GM19035 (cell line): ENCODE results near the gene VGLL3.
"Not testable (repeated sequence)": the region's sequence is repeated elsewhere in the genome, so short reads cannot be mapped to it uniquely, and the experiment has no call there.

Experiments
- ATAC-seq: cut with Tn5 transposase; IDR thresholded peaks from one replicate; pipeline ENCODE4 v1.9.1; 2021; ENCODE audit not compliant: unreplicated experiment

Gene VGLL3

DNA sequence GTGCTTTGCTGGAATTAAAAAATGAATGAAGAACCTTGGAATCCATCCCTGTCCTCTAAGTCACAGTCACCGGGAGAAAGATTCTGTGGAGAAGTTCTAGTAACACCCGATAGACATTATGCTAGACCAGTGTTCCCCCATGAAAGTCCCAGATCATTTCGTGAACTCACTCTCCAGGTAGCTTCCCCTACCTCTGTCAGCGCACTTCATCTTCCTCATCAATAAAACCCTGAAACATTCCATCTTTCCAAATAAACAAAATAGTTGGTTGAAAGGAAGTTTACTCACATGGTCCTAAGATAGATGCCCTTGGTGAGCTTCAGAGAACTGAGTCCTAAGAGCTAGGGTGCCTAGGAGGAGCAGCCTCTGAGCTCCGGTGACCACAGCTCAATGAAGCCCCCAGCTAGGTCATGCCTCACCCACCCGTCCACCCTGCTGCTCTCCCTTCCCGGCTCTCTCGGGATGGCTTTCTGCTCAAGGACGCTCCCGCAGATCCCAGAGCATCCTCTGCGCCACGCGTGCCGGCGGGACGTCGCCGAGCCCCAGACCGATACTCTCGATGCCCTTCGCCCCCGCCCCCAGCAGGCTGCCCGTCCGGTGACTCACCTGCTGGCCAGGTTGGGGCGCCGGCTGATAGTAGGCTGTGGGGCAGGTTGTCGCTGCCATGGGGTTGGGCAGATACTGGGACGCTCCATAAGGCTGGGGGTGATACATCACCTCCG, 776 bp downstream of the VGLL3 start:
- peak; percentile 21 for ATAC-seq

DNA sequence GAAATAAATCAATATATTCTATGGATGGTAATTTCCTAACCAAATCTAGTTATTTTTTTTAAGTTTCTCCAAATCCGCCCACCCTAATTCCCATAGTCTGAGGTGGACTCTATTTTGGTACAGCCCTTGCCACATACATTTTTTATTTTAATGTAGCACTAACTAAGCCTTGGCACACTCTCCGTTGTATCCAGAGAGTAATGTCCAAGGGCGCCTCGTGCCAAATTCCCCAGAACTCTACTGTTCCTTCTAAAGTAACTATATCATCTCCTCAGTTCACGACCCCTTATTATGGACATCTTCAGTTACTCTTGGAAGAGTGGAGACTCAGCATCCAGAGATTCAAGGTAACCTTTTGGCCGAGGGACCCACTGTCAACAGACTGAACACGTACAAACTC, 1.3 kb downstream of the VGLL3 start:
- ATAC-seq = no peak

DNA sequence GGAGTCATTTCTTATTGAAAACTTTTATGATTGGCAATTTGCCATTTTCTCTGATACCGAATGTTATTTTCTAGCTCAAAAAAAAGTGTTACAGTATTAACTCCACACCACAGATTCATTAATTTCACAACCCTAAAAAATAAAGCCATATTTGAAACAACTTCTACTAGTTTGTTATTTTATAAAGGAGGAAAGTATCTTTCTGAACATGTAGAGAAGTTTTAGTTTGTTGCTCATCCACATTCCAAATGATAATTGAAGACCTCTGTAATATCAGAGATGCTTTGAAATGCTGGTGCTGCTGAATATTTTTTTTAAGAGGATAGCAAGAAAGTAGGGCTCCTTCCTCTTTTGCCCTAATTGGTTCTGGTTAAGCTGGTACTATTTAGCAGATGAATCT, 1.9 kb downstream of the VGLL3 start:
- no peak for ATAC-seq

DNA sequence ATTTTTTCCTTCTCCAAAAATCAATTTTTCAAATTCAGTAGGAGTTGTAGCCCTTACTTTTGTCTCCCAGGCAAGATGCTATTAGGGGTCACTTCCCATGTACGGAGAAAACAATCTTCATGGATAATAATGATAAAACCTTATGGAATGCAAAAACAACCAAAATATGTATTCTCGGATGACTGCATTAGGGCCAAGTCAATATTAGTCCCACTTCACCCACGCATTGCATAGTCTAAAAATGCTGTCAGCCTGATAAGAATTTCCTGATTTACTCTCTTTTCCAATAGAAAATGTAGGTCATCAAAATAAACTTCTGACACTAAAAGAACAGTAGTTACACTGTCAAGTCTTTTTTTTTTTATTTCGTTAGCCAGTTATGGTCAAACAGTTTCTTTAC, 2.7 kb downstream of the VGLL3 start:
- no peak for ATAC-seq

DNA sequence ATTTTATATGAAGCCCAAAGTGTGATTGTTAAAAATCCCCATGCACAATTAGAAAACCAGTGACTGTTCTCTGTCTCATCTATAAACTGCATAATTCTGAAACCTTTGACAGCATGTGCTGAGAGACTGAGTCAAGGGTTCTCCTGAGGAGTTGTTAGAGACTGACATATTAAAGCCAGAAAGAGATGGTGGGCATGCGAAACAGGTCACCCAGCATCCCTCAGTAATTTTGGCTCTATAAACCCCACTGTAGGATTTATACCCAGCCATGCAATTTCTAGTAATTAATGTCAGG, 3.6 kb downstream of the VGLL3 start:
- ATAC-seq = no peak

DNA sequence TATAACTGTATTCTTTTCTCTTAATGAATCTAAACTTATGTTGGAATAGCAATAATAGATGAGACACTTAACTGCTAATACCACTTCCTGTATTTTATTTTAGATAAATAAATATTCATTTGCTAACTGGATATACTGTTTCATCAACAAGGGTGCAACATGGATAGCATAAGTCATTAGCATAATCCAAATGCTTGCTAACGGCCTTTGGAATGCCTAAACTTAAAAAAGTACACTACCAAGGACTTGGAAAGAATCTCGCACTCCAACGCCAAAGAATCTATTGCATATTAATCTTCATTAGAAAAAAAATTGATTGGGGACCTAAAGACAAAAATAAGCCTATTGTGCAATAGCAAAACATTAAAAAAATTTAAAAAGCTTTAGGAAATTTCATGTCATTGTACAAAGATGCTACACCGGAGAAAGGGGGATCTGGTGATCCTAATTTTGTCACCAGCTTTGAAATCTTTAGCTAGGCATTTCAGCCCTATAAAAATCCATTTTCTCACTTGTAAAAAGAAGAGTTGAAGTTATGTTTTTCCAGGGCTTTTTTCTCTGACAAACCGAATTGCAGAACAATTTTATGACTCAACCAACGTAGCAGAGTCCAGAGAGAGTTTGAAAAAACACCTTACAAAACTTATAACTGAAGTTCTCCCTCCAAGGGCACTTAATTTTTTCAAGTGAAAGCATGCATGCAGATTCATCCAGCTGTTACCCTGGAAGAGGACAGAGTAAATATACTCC, 4.1 kb downstream of the VGLL3 start:
- no peak for ATAC-seq

DNA sequence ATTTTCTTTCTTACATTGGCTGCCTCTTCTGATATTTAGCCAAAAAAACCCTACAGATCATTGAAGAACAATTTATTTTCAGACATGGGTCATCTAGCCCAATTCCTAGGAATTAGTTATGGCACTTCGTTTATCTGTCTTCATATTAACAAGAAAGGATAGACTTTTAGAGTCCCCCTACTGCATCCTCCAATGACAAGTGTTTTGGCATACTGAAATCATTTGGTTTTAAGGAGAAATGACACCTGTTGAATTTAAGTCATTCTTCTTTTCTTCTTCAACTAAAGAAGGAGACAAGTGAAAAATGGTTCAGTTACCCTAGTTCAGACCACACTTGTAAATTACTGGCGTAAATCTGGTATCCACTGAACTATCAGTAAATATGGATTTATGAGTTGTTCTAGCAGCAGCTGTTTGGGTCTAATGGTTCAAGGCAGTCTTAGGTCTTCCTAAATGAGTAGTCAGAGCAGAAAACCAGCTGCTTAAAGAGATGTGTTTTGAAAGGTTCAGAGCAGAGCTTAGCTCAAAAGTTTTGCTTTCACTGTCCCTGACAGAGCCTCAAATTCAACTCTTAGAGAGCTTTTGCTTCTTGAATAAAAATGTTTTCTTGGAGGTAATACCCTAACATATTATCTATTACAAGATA, 5.6 kb downstream of the VGLL3 start:
- ATAC-seq = no peak

DNA sequence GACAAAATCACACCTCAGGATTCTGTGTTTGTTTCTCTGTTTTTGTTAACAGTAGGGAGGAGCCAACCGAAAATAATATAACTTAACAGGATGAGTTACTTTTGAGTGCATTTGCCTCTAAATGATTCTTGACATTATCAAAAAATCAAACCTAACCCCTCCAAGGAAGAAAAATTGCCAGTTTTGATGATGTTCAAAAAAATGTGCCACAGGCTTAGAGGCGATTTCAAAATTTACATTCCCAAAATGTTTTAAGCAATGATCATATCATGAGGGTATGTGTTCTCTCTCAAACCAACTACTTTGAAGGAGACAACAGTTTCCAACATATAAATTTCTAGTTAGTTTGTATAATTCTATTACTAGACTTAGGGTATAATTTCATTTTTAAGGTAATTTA, 6.7 kb downstream of the VGLL3 start:
- ATAC-seq = no peak

DNA sequence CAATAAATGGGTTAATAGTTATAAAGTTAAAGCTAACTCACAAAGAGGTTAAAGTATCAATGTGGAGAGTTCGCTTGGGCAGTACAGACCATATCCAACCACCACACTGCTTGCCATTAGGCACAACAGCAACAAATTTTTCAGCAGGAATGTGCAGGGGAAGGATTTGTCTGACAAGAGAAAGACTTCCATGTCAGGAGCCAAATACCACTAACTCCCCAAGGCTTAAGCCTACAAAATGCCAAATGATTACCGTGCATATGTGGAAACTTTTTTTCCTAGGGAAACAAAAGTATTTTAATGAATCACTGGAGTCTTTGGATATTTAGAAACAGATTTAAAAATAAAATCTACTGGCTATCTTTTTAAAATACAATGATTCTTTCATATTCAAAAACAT, 8.1 kb downstream of the VGLL3 start:
- ATAC-seq = no peak

DNA sequence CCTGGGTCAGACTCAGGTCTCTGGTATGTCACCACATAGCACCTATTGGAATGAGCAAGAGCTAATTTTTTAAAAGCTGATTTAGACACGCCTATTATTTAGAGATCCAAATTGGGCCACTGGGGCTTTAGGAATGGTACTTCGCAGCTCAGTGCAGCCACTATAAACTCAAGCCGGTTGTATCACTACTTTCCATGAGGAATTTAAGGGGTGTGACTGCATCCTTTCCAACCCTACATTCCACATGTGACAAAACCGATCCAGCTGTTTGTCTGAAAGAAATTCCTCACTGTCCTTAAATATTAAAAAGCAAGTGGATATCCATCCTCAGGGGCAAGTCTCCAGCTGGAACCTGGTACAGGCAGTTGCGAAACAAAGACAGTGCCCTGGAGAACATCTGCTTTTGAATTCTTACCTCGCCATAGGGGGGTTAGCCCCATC, 12.8 kb downstream of the VGLL3 start:
- no peak for ATAC-seq

DNA sequence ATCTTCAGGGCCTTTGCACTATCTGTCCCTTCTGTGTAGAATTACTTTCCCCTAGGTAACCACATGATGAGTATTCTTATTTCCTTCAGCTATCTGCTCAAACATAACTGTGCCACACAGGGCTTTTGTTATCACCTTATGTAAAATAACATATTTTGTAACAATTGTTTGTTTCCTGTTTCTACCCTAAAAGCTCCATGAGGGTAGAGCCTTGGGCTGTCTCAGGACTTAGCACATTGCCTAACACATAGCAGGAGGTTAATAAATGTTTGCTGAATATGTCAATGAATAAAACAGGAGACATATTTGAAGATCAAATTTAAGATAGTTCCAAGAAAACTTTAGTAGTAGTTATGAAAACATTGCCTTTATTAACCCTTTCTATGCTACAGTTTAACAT, 14.7 kb downstream of the VGLL3 start:
- no peak for ATAC-seq

DNA sequence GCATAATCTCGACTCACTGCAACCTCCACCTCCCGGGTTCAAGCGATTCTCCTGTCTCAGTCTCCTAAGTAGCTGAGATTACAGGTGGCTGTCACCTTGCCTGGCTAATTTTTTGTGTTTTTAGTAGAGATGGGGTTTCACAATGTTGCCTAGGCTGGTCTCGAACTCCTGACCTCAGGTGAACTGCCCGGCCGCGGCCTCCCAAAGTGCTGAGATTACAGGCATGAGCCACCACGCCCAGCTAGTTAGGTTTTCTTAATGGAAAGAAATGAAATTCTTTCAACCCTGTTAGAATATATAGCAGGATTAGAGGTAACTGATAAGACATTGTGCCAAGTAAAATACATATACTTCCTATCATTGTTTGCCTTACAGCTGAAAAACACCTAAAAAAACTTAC, 16.8 kb downstream of the VGLL3 start:
- ATAC-seq = not testable (repeated sequence)

DNA sequence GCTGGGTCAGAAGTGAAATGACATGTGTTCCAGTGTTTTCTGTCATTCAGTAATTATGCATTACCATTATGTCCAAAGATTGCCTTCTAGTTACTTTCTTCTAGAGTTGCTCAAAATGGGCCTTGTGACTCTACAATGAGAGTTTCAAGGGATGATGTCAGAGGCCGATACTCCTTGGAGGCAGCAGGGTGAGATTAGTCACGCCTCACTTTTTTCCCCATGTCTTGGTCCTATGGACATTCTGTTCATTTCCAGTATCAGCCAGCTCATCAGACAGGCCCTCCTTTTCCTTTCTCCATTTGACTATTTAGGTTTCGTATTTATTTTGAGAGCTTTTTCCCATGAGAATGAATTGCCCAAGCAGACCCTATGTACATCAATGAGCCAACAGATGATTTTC, 17.5 kb downstream of the VGLL3 start:
- no peak for ATAC-seq

DNA sequence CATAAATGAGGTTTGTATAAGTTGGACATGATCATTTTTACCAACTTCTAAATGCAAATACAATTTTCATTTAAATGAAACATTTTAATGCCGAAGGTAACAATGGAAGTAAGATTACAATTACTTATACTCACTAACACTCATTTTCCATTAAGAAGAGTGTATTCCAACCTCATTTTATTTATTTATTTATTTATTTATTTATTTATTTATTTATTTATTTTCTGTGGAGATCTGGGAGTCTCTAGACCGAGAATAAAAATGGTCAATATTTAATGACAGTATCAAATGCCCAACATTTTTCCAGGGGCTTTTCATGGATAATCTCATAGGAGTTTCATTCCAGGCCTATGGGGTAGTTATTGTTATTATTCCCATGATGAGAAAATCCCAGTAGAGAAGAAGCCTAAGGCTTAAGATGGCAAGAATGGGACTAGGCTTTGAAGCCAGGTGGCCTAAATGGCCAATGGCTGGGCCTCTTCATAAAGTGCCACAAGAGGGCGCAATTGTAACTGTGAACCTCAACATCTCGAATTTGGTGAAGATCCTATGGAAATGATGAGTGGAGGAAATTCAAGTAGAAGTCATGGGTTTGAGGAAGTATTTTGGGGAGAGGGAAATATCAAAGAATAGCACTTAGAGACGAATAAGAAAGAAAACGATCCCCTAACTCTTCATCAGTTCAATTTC, 21.3 kb downstream of the VGLL3 start:
- no peak for ATAC-seq

DNA sequence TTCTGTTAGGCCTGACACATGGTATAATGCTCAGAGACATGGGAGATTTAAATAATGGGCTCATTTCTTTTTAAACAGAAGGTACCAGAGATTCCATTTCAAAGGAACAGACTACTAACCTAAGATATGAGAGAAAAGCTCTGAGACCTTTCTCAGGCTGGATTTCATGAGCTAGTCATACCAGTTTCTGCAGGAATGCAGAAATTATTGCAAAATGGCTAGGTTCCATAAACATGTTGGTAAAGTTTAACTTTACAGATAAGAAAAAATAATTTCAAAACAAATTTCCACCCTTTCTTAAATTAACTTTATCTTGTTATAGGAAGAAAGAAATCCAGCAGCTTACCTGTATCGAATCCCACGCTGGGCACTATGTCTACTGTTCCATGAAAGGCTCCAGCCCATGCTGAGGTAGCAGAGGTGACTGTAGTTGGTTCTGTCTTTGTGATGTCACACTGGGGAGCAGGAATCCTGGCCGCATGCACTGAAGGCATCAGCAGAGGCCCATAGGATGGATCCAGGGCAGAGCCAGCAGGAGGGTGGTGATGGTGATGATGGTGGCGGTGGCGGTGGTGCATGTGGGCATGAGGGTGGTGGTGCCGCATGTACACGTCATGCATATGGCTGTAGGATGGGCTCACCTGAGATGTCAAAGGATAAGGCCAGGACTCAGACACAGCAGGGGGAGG, 22.6 kb downstream of the VGLL3 start:
- no peak for ATAC-seq

DNA sequence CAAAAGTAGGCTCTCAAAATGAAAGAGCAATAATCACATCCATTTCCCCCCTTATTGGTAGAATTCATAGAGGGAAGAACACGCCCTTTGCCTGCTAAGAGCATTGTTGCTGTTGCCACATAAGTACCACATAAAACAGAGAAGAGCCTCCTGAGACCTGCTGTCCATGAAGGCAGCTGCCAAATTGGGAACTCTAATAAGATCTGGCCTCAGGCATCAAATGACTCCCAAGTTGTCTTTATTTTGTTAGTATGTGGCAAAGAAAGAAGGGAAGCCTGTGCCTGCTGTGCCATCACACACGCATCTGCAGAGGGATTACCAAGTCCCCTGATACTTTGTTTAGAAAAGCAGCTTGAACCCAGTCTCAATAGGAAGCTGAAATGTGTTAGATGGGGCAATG, 23.9 kb downstream of the VGLL3 start:
- no peak for ATAC-seq

DNA sequence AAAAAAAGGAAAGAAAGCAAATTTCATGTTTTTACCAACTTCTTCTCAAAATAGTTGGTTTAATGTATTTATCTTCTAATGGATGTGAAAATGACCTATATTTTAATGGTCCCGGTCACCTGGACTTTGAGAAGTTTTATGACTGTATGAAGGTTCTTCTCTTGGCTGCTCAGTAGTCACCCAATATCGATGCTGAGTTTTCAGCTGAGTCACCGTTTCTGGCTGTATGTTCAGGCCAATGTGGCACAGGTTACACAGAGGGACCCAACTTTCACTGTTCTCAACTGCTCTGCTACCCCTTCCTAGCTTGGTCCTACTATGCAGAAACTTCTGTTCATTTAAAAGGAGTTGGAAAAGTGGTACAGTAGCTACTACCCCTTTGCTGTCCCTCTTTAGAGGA, 25.8 kb downstream of the VGLL3 start:
- no peak for ATAC-seq

DNA sequence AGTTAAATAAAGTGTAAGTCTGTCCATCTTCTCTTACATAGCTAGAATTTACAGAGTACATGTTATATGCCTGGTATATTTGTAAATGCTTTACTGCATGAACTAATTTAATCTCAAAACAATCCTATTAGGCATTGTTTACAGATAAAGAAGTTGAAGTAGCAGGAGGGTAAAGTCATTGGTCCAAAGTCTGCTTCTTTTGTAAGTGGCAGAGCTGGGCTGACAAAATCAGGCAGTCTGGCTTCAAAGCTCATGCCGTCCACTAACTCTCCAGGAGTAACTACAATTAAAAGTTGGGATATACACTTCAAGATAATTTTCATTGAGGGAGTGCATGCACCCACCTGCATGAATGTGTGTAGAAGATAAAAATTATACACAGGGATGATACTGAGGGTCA, 27.3 kb downstream of the VGLL3 start:
- ATAC-seq = no peak

DNA sequence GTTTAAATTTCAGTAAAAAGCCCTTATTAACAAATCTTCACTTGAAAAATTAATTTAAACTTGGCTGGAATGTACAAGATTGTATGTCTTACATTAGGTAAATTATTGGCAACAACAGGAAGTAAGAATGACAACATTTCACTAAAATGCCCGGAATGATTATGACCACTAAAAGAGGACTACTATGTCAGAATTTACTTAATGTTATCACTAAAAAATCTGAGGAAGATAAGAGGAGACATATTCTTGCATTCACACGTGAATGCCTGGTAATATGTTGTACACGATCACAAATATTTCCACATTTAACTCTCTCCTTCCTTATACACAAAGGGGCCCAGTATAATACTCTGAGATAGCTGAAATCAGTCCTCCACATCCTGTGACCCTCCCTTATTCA, 29.7 kb downstream of the VGLL3 start:
- no peak for ATAC-seq

DNA sequence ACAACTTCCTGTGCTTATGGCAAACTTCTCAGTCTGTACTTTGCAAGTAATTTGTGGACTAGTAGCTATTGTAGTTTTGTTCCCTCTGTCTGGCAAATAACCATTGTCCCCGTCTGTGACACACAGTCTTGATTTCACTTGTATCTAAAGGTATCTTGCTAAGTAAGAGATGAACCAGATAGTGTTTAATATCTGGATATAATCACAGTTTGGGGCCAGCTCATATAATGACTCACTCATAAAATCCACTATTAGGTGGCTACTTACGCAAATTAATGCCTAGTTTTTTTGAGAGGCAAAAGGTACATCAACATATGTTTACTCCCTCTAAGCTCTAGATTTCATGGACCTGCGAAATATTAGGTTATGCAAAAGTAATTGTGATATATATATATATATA, 30.4 kb downstream of the VGLL3 start:
- no peak for ATAC-seq

DNA sequence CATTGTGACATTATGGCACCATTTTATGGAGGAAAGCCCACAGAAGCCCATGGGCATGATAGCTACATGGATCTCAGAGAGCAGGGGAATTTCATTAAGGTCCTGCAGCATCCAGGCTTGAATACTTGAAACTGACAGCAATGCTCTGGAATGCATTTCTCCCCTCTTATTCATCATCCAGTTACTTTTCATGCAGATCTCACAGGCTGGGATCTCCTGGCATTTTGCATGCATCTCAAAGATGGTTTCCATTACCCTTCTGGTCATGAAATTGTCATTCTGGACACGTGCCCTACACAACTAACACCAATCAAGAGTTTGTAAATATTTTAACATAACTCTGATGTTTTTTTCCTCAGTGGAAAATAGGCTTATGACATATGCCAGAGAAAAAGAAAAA, 32.4 kb downstream of the VGLL3 start:
- no peak for ATAC-seq
